Measurements from ENCODE around the gene PARP15.
A peak's percentile ranks its signal among the peaks of the same experiment; 100 is the strongest.
"Not testable (repeated sequence)": the region's sequence is repeated elsewhere in the genome, so short reads cannot be mapped to it uniquely, and the experiment has no call there.

Gene PARP15

GRCh38 chr3:122674339-122674738, 96.9 kb downstream of the PARP15 start:
- DNase-seq = no peak

- DNase-seq = no peak
Observed at GRCh38 chr3:122676759-122677158, 99.3 kb downstream of the PARP15 start.

- no peak for DNase-seq
Observed at GRCh38 chr3:122677216-122677615, 99.8 kb downstream of the PARP15 start.

- DNase-seq = no peak
Observed at GRCh38 chr3:122678506-122678905, 101.1 kb downstream of the PARP15 start.

GRCh38 chr3:122679085-122679881, 101.8 kb downstream of the PARP15 start:
- peak; percentile 51 for DNase-seq

- no peak for DNase-seq
Observed at GRCh38 chr3:122679882-122680474, 102.5 kb downstream of the PARP15 start.

GRCh38 chr3:122680475-122681283, 103.2 kb downstream of the PARP15 start, which contains the start of gene PARP14:
Gene PARP14, plus strand, starts transcription at chr3:122680839. Its CDS starts 45 bp downstream, at chr3:122680884.
- DNase-seq = no peak

- DNase-seq = no peak
Observed at GRCh38 chr3:122681284-122681973, 104.0 kb downstream of the PARP15 start.

- no peak for DNase-seq
Observed at GRCh38 chr3:122681974-122682409, 104.5 kb downstream of the PARP15 start.

GRCh38 chr3:122682778-122683411, 105.4 kb downstream of the PARP15 start:
- not testable (repeated sequence) for DNase-seq

- no peak for DNase-seq
Observed at GRCh38 chr3:122687298-122687697, 109.8 kb downstream of the PARP15 start.
